Measurements from ENCODE around the gene ACSS3.
"Not testable (repeated sequence)": the region's sequence is repeated elsewhere in the genome, so short reads cannot be mapped to it uniquely, and the experiment has no call there.

ACSS3 gene

DNA sequence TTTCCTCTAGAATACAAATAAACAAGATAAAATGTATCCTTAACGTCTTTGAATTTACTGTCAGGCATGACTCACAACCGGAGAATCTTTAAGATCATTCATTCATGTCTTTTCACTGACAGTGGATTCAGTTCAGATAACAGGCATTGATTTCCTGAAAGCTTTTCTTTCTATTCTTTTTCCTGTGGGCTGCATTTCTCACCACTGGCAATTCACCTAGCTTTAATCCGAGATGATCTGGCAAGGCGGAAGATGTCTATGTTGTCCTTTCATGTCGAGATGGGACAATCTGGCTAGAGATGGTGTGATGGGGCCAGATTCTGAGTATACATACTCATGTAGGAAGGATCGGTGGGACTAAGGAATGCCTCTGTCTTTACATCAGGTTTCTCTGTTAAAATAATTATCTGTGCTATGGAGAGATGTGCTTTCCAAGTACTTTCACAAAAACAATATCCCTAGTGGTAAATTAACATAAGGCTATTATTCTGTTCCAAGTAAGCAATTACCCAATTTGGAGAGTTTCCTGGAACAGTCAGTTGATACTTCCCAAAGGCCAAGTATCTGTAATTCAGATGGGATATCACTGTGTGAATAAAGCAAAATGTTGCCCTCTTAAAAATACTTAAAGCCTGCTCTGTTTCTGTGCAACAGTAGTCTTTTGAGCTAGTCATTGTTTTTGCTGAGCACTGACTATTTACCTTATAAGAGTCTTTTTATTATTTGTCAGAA, 17.8 kb downstream of the ACSS3 start:
- DNase-seq, result no peak

DNA sequence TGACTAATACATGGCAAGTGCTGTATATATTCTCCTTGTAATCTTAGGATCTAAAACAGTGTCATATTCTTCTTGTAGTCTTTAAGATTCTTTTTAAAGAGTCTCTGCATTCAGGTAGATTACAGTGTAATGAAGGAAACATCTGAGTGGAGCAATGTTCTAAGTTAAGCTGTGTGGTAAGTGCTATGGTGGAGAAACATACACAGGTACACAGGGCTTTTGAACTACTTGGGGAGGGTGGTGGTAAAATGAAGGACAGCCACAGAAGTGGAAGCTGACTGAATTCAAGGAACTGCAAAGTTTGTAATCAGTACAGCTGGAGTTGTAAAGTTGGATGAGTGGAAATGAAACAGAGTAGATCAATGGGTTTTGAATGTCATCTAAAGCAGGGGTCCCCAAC, 27.8 kb downstream of the ACSS3 start:
- no peak for DNase-seq

- peak; percentile 95 for DNase-seq
These were observed 36.3 kb downstream of the ACSS3 start for GRCh38 chr12:81114226-81114625.

- not testable (repeated sequence) for DNase-seq
These were observed 41.2 kb downstream of the ACSS3 start for GRCh38 chr12:81119069-81119468.

DNA sequence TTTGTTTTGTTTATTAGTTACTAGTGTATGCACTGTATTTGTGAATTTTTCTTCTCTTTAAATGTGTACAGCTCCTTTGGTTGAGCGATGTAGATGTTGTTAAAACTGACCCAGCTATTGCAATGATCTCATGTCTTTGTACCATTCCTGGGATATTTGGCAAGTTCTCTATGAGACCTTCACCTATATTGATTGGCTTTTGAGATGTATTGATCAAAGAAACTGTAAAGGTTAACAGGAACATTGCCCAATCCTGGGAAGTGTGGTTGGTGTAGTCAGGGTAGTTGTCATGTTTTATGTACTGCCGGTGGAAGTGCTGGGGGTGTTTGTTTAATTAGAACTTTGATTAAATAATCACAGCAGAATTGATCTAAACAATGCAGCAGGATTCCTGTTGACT, 43.1 kb downstream of the ACSS3 start:
- DNase-seq, result no peak

DNA sequence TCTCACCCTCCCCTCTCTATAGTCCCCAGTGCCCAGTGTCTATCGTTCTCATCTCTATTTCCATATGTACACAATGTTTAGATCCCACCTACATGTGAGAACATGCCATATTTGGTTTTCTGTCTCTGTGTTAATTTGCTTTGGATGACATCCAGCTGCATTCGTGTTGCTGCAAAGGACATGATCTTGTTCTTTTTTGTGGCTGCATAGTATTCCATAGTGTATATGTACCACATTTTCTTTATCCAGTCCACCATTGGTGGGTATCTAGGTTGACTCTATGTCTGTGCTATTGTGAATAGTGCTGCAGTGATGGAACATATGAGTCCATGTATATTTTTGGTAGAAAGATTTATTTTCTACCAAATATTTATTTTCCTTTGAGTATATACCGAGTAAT, 45.7 kb downstream of the ACSS3 start:
- DNase-seq, result peak; percentile 19

- DNase-seq, result no peak
These were observed 47.8 kb downstream of the ACSS3 start for GRCh38 chr12:81125691-81126090.

DNA sequence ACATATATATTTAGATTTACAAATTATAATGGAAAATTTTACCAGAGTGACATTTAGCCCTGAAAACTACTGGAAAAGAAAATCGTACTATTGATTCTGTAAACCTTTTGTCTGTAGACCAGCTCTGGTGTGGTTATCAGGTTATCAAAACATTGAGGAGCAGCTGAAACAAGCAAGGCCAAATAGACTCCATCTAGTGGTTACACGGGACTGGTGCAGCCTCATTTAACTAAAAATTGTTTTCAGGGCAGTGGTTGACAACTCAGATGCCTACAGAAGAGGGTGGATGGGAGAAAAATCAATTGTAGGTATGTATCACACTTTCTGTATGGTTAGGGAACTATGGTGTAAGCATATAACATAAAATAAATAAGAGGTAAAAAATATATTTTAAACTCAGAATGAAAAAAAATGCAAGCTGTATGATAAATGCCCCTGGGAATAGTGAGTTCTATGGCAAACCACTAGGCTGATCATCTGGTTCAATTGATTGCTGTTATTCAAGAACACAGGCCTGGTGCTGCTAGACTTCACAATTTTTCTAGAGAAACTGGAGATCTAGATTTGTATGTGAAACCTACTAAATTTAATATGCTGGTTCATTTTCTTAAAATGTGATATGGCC, 51.2 kb downstream of the ACSS3 start:
- DNase-seq, result peak; percentile 82

DNA sequence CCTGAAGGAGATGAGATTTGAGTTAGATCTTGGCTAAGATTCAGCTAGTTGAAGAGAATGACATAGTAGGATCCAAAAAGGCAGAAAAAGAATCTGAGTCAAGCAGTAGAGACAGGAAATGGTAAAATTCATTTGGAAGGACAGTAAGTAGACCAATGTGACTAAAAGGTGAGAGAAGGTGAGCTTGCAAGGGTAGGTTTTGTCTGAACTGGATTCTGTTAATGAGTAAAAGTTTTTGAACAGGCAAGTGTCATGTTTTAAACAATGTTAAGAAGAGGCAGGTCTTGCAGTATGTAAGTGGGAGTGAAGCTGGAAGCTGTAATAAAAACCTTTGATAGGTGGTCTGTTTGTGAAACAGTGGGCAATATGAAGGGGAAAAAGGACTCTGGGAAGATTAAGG, 58.6 kb downstream of the ACSS3 start:
- DNase-seq, result no peak

- DNase-seq, result no peak
These were observed 59.9 kb downstream of the ACSS3 start for GRCh38 chr12:81137801-81138200.

- DNase-seq, result no peak
These were observed 63.3 kb downstream of the ACSS3 start for GRCh38 chr12:81141217-81141616.

GRCh38 chr12:81143057-81143456, 65.2 kb downstream of the ACSS3 start:
- peak; percentile 24 for DNase-seq

- DNase-seq, result no peak
These were observed 68.6 kb downstream of the ACSS3 start for GRCh38 chr12:81146228-81147225.

DNA sequence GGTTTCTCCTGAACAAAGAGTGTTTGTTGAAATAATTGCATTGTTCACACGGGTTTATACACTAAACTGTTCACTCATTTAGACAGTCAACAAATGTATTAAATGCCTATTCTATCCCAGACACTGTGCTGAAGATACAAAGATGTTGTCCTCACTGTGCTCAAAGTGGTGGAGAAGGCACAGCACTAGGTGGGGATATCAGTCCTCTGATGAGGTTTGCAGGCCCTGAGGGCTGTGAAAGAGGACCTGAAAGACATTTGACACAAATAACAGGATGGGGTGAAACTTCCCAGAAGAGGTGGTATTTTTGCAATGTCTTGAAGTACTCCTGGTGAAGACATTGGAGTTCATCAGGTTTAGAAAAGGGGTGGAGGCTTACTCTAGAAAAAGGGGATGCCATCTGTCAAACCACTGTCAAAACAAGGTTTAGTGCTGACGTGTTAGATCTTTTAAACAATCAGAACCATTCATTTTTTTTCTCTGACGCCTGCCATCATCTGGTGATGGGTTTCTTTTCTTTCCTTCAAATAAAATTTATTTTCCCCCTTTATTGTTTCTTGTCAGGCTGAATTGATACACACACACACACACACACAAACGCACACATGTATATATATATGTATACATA, 69.5 kb downstream of the ACSS3 start:
- DNase-seq, result peak; percentile 88

DNA sequence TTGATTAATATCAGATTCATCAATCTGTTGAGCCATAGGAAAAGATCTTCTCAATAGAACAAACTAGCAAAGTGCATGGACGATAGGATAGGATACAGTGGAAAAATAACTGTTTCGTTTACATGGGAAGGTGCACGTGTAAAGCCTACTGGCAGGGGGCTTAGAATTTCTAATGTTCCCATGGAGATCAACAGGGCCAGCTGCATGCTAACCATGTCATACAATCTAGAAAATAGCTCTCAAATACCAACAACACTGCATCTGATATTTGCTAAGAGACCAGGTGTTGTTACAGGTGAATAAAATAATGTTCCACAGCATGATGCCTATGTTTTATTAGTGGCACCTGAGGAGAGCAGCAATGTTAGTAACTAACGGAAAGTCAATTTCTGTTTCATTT, 72.5 kb downstream of the ACSS3 start:
- DNase-seq, result peak; percentile 98

DNA sequence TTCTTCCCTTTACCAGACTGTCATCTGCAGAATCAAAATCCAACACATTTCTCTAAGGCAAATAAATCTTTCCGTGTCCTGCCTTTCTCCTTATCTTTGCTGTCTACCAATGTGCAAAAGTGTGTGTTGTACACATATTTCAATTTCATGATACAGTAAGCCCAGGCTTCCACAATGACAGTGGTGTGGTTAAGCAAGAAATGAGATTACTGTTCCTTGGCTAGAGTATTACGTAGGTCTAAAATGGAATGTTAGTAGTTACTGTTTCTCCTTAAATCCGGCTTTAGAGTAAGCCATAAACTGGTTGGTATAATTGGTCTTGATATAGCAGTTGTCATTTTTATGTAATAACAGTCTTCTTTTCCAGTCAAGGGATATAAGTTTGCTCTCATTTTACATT, 82.0 kb downstream of the ACSS3 start:
- DNase-seq, result no peak

DNA sequence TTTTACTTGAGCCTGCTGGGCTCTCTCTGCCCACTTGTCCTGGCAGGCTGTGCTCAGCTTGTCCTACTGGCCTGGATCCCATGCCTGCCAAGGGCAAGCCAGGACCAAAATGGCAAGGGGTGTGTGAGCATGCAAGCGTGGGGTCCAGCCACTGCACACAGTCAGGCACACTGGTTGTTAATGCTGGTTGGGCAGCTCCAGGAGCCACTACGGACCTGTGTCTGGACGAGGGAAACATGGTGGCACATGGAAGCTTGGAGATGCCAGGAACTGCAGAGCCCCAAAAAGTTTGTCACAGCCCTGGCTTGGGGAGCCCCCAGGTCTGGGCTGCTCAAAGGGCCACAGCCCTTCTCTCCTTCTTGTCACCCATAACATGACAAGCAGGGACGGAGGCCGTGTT, 83.8 kb downstream of the ACSS3 start:
- no peak for DNase-seq

DNA sequence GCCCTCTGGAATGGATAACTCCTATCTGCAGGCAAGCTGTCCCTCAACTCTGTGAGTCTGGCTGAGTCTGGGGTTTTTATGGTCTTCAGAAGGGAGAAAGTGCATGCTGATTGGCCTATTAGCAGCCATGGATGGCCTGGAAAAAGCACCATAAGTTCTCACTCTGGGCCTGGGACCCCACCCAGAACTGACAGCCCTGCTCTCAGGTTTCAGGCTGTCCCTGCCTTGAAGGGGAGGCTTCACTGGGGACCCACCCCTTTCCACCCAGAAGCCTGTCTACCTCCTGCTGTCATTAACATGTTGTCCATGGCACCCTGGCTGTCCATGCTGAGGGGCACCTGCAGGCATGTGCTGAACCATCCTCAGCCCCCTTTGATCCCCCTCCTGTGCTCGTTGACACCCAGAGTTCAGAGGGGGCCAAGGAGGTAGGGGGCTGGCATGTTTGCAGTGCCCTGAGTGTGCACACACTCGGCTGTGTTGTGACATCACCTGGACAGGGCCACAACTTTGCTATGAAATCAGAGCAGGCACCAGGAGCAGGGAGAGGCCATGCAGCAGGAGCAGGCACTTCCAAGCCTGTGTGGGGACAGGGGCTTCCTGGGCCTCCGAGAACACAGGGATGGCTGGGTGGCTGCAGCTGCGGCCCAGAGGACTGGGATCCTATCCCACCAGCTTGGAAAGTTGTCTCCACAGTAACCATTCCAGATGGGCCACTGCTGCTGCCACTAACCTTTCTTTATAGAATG, 84.7 kb downstream of the ACSS3 start:
- DNase-seq, result no peak

- DNase-seq, result no peak
These were observed 86.9 kb downstream of the ACSS3 start for GRCh38 chr12:81164827-81165226.

- no peak for DNase-seq
These were observed 88.9 kb downstream of the ACSS3 start for GRCh38 chr12:81166790-81167189.

DNA sequence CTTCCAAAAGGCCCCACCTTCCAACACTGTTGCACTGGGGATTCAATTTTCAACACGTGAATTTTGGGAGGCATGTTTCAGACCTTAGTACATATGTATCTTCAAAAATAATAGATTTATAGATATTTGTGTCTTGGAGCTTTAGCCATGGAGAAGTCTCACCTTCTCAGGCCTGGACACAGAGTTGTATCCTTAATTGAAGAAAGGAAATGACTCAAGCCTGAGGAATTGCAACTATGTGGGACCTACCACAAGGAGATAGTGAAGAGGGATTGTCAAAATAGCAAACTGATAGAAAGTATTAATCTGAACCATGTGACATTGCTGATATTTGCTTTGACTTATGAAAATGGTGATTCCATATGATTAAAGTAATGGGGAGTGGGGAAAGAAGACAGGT, 89.8 kb downstream of the ACSS3 start:
- DNase-seq, result no peak

GRCh38 chr12:81168445-81168844, 90.6 kb downstream of the ACSS3 start:
- no peak for DNase-seq
